ENCODE data around the gene MYO9A.
"Not testable (repeated sequence)": the region's sequence is repeated elsewhere in the genome, so short reads cannot be mapped to it uniquely, and the experiment has no call there.

MYO9A gene

DNA sequence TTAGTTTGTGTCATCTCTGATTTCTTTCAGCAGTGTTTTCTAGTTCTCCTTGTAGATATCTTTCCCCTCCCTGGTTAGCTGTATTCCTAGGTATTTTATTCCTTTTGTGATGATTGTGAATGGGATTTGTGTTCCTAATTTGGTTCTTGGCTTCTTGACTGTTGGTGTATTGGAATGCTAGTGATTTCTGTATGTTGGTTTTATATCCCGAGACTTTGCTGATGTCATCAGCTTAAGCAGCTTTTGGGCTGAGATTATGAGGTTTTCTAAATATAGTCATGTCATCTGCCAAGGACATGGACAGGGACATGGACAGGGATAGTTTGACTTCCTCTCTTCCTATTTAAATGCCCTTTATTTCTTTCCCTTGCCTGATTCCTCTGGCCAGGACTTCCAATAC, 35.8 kb downstream of the MYO9A start:
- no peaks in the 10 kb centered on the region for H3K4me1 ChIP-seq (ENCODE audit: control insufficient read depth in 1 of 2, insufficient read depth in 1 of 2, low read depth in 1 of 2, low read length in 1 of 2)
- H3K27ac ChIP-seq, result no peak overlapping the region
- TF ChIP-seq, protein P1, sequence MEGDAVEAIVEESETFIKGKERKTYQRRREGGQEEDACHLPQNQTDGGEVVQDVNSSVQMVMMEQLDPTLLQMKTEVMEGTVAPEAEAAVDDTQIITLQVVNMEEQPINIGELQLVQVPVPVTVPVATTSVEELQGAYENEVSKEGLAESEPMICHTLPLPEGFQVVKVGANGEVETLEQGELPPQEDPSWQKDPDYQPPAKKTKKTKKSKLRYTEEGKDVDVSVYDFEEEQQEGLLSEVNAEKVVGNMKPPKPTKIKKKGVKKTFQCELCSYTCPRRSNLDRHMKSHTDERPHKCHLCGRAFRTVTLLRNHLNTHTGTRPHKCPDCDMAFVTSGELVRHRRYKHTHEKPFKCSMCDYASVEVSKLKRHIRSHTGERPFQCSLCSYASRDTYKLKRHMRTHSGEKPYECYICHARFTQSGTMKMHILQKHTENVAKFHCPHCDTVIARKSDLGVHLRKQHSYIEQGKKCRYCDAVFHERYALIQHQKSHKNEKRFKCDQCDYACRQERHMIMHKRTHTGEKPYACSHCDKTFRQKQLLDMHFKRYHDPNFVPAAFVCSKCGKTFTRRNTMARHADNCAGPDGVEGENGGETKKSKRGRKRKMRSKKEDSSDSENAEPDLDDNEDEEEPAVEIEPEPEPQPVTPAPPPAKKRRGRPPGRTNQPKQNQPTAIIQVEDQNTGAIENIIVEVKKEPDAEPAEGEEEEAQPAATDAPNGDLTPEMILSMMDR (IDR thresholded peaks at IDR 0.05), result no peak
- H3K27me3 ChIP-seq, result no peaks in the 10 kb centered on the region
- H3K36me3 ChIP-seq, result no peaks in the 10 kb centered on the region
- no peaks in the 10 kb centered on the region for H3K9me3 ChIP-seq
- H3K4me3 ChIP-seq (ENCODE audit: low read depth in 1 of 2, low read length in 1 of 2), result no peak overlapping the region

DNA sequence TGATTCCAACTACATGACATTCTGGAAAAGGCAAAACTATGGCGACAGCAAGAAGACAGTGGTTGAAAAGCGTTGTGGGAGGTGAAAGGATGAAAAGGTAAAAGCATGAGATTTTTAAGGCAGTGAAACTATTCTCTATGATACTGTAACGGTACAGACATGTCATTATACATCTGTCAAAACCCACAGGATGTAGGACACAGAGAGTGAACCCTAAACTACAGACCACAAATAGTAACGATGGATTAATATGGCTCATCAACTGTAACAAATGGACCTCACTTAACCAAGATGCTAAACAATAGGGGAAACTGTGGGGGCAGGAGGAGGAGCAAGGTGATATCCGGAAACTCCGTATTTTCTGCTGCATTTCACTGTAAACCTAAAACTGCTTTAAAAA, 39.1 kb downstream of the MYO9A start:
- H3K27me3 ChIP-seq, result no peaks in the 10 kb centered on the region
- TF ChIP-seq, protein P1 (IDR thresholded peaks at IDR 0.05), result no peak
- H3K4me3 ChIP-seq (ENCODE audit: low read depth in 1 of 2, low read length in 1 of 2), result no peak overlapping the region
- no peaks in the 10 kb centered on the region for H3K36me3 ChIP-seq
- no peaks in the 10 kb centered on the region for H3K9me3 ChIP-seq
- no peak overlapping the region for H3K27ac ChIP-seq
- H3K4me1 ChIP-seq (ENCODE audit: control insufficient read depth in 1 of 2, insufficient read depth in 1 of 2, low read depth in 1 of 2, low read length in 1 of 2), result no peaks in the 10 kb centered on the region

DNA sequence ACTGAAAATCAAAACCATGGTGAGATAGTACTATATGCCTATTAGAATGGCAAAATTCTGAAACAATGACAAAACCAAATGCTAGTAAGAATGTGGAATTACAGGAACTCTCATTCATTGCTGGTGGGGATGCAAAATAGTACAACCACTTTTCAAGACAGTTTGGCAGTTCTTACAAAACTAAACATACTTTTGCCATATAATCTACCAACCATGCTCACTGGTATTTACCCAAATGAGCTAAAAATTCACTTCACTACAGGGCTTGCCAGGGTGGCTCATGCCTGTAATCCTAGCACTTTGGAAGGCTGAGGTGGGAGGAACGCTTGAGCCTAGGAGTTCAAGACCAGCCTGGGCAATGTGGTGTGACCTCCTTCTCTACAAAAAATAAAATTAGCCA, 40.0 kb downstream of the MYO9A start:
- TF ChIP-seq, protein P1 (IDR thresholded peaks at IDR 0.05), result no peak

DNA sequence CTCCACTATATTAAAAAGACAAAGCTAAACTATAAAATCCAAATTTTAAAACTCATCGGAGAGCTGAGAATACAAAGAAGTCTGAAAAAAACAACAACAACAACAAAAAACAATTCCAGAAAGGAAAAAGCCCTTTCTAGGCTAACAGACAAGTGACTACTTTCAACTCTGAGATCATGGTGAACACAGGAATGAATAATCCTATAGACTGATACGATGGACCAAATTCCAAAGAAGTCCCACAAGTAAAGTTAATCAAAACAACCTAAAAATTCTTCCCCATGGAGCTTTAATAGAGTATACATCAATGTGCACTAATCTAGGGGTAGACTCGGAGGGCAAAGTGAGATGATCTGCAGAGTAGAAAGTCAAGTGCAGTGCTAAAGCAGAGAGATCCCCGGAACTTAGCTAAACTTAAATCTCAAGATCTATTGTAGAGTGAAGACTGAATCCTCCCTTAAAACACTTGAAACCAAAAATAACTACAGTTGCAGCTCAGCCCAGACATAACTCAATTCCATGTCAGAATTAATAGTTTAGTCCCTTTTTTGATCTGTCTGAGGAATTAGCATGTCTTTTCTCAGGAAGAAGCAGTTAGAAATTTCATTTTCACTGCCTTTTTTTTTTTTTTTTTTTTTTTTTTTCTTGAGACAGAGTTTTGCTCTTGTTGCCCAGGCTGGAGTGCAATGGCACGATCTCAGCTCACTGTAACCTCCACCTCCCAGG, 43.5 kb downstream of the MYO9A start:
- no peaks in the 10 kb centered on the region for H3K27me3 ChIP-seq
- TF ChIP-seq, protein P1 (IDR thresholded peaks at IDR 0.05), result no peak
- H3K27ac ChIP-seq, result no peak overlapping the region
- no peaks in the 10 kb centered on the region for H3K36me3 ChIP-seq
- H3K9me3 ChIP-seq, result no peaks in the 10 kb centered on the region
- H3K4me3 ChIP-seq (ENCODE audit: low read depth in 1 of 2, low read length in 1 of 2), result no peak overlapping the region
- no peaks in the 10 kb centered on the region for H3K4me1 ChIP-seq (ENCODE audit: control insufficient read depth in 1 of 2, insufficient read depth in 1 of 2, low read depth in 1 of 2, low read length in 1 of 2)

More for the DNA sequence above, 40.0 kb downstream of the MYO9A start:
- no peaks in the 10 kb centered on the region for H3K9me3 ChIP-seq
- no peaks in the 10 kb centered on the region for H3K27me3 ChIP-seq
- no peak overlapping the region for H3K27ac ChIP-seq
- no peaks in the 10 kb centered on the region for H3K4me1 ChIP-seq (ENCODE audit: control insufficient read depth in 1 of 2, insufficient read depth in 1 of 2, low read depth in 1 of 2, low read length in 1 of 2)
- no peaks in the 10 kb centered on the region for H3K36me3 ChIP-seq
- H3K4me3 ChIP-seq (ENCODE audit: low read depth in 1 of 2, low read length in 1 of 2), result no peak overlapping the region

DNA sequence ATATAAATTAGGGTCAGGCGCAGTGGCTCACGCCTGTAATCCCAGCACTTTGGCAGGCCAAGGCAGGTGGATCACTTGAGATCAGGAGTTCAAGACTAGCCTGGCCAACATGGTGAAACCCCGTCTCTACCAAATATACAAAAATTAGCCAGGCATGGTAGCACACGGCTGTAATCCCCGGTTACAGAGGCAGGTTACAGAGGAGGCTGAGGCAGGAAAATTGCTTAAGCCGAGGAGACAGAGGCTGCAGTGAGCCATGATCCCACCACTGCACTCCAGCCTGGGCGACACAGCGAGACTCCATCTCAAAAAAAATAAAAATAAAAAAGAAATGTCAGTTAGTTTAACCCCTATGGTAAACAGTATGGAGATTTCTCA, 46.5 kb downstream of the MYO9A start:
- not testable (repeated sequence) for H3K36me3 ChIP-seq; H3K4me1 ChIP-seq (ENCODE audit: control insufficient read depth in 1 of 2, insufficient read depth in 1 of 2, low read depth in 1 of 2, low read length in 1 of 2); H3K27ac ChIP-seq; H3K27me3 ChIP-seq; H3K9me3 ChIP-seq; H3K4me3 ChIP-seq (ENCODE audit: low read depth in 1 of 2, low read length in 1 of 2)

DNA sequence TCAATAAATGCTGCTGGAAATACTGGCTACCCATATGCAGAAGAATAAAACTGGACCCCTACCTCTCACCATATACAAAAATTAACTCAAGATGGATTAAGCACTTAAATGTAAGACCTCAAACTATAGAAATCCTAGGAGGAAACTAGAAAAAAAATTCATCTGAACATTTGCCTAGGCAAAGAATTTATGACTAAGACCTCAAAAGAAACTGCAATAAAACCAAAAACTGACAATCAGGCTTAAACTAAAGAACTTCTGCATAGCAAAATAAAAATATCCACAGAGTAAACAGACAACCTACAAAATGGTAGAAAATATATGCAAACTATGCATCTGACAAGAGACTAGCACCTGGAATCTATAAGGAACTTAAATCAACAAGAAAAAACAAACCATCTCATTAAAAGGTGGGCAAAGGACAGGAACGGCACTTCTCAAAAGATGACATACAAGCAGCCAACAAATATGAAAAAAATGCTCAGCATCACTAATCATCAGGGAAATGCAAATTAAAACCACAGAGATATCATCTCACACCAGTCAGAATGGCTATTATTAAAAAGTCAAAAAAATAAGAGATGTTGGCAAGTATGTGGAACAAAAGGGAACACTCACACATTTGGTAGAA, 47.0 kb downstream of the MYO9A start:
- no peak overlapping the region for H3K4me3 ChIP-seq (ENCODE audit: low read depth in 1 of 2, low read length in 1 of 2)
- no peaks in the 10 kb centered on the region for H3K9me3 ChIP-seq
- H3K27ac ChIP-seq, result no peak overlapping the region
- H3K27me3 ChIP-seq, result no peaks in the 10 kb centered on the region
- TF ChIP-seq, protein P1 (IDR thresholded peaks at IDR 0.05), result no peak
- no peaks in the 10 kb centered on the region for H3K4me1 ChIP-seq (ENCODE audit: control insufficient read depth in 1 of 2, insufficient read depth in 1 of 2, low read depth in 1 of 2, low read length in 1 of 2)
- H3K36me3 ChIP-seq, result no peaks in the 10 kb centered on the region
